ENCODE data around the gene TIMM10.

TIMM10 gene

DNA sequence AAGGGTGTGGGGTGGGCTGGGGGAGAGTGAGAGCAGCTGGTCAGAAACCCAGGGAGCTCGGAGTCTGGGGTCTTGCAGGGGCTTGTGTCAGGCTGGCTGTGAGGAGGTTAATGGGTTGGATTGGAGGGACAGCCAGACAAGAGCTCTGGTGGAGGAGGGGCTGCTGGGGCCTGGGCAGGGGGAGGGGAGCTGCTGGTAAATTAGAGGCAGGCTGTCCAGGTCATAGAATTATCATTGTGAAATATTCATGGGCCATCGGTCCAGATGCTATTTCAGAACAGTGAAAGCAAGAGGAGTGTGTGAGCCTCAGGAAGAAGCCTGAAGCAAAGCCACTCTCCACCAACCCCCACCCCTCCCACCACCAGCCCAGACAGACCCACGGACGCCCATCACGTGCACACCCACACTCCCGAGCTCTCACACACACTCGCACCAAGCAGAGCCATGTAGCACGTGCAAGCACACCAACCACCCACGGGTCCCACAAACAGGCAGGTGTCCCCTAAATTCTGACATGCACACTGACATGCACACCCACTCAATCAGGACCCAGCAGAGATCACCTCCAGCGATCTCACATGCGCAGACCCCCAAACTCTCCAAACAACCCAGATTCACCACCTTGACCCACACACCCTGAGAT lies 51.4 kb downstream of the TIMM10 start:
- Histone ChIP-seq H3K4me3 (ENCODE audit: low read depth, low read length) (no peak overlapping the region), H3K9ac (ENCODE audit: low read depth, low read length) (no peak overlapping the region), H3K27me3 (ENCODE audit: control insufficient read depth, insufficient read depth, low read length) (peaks cover 64% of the 10 kb centered on the region), H3K9me3 (ENCODE audit: control insufficient read depth, insufficient read depth, low read length) (no peaks in the 10 kb centered on the region), H3K36me3 (ENCODE audit: control insufficient read depth, insufficient read depth, low read length) (no peaks in the 10 kb centered on the region), H3K4me1 (ENCODE audit: control insufficient read depth, insufficient read depth, low read length) (peaks cover 29% of the 10 kb centered on the region)
